HG02981 (cell line): ENCODE data around the gene PRSS57.
"Not testable (repeated sequence)": the region's sequence is repeated elsewhere in the genome, so short reads cannot be mapped to it uniquely, and the experiment has no call there.

Source experiments
- ATAC-seq: cut with Tn5 transposase; IDR thresholded peaks from one replicate; pipeline ENCODE4 v1.9.1; 2021; ENCODE audit warnings: mild to moderate bottlenecking, moderate library complexity; ENCODE audit not compliant: unreplicated experiment

Gene PRSS57

DNA sequence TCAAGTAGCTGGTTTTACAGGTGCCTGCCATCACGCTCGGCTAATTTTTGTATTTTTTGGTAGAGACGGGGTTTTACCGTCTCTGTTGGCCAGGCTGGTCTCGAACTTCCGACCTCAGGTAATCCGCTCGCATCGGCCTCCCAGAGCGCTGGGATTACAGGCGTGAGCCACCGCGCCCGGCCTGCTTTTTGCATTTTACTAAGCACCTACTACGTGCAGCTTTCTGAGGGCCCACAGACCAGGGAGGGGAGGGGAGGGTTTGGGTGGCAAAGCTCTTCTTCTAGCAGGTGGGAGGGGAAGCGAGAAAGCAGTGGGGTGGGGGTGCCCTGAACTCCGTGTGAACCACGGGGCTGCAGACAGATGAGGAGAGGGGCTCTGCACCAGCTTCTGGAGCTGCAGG, 28.5 kb upstream of the PRSS57 start:
- no peak for ATAC-seq

DNA sequence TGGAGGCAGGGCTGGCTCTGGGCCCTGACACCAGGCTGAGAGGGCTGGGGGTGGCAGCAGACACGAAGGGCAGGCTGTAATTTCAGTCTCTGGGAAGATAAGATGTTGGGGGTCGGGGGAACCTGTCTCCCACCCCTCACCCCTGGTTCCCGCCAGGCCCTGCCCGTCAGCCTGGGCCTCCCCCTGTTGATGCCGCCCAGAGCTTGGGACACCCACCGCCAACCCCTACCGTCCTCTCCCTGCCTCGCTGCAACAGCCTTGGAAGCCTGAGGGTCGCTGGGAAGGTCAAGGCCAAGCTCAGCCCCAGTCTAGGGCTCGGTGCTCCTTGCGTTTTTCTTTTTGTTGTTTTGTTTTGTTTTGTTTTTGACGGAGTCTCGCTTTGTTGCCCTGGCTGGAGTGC, 28.0 kb upstream of the PRSS57 start:
- no peak for ATAC-seq

DNA sequence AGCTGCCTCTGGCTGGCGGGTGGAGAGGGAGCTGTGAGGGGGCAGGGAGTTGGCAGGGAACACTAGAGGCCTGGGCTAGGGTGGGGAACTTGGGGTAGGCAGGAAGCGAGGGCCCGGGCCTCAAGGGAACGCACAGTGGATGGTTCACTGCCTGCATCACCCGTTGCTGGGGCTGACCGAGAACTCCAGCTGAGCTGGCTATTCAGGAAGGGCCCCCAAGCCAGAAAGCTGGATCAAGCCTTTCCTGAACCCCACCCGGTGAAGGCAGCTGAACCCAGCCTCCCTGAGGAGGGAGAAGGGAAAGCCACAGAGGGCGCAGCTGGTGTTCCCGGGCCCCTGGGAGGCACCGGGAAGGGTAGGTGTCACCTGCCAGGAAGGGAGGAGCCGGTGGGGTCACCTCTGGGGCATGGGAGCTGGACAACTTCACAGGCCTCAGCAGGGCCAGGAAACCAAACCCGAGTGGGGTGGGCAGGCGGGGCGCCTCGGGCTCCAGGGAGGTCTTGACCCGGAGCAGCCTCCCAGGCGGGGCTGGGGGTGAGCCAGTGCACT, 27.4 kb upstream of the PRSS57 start:
- no peak for ATAC-seq

DNA sequence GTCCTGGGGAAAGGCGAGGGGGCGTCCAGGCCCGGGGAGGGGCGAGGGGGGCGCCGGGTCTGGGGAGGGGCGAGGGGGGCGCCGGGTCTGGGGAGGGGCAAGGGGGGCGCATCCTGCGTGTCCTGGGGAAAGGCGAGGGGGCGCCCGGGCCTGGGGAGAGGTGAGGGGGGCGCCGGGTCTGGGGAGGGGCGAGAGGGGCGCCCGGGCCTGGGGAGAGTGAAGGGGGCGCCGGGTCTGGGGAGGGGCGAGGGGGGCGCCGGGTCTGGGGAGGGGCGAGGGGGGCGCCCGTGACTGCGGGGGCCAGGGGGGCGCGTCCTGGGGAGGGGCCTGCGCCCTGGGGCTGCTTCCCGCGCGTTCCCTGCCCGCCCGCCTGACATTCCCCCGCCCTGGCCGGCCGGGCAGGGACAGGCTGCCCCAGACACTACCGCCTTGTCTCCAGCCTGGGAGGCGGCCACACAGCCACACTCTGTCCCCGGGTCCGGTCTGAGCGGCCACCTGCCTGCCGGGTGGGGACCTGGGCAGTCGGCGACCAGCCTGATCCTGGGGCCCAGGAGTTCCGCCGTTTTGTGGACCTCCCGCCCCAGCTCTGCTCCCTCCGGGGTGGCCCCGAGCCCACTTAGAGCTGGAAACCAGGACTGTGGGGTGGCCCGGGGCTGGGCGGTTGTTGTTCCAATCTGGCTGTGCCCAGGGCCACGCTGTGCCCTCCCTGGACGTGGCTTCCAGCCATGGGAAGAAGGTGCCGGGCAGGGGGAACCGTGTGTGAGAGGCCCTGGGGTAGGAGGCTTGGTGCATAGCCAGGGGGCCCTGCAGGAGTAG, 25.3 kb upstream of the PRSS57 start:
- no peak for ATAC-seq

DNA sequence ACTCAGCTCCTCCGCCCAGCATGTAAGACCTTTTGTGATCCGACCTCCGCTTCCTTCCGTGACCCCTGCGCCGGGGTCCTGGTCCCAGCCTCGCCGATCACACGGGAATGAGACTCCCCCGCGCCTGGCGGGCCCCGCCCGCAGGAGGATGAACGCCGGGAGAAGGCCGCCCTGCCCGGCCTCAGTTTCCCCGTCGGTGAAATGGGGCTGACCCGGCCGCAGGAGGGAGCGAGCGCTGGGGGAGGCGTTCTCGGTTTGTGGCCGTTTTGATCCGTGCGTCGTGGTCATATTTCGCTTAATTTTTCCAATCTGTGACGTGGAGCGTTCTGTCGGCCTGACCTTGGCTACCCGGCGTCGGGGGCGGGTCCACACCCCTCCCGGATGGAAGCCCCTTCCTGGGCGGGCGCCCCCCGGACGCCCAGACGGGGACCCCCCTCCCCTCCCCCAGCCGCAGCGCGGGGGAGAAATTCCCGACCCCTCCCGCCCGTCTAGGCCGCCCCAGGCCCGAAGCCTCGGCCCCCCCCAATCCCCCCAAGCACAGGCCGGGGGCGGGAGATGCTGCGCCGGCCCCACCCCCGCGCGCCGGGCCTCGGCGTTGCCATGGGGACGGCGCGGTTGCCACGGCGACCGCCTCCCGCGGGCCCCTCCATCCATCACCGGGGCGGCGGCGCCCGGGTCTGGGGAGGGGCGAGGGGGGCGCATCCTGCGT, 24.5 kb upstream of the PRSS57 start:
- no peak for ATAC-seq

DNA sequence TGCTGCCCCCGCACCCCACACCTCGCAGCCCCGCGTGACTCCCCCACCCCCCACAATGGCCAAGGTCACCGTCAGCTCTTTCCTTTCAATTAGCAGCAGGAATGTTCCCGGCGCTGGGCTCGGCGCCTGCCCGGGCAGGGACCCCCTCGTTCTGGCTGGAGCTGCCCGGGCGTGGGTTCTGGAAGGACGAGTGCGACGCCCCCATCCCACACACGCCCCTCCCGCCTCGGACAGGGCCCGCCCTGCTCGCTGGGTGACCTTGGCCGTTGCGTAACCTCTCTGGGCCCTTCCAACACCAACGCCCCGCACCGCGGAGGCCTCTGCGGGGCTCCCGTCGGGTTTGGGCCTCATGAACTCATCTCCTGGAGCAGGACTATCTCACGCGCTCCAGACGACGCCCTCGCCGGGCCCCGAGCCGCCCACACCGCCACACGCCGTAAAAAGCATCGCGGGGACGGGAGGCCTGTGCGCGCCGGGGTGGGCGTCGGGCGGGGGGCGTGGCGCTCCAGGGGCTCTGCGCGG, 23.8 kb upstream of the PRSS57 start:
- no peak for ATAC-seq

DNA sequence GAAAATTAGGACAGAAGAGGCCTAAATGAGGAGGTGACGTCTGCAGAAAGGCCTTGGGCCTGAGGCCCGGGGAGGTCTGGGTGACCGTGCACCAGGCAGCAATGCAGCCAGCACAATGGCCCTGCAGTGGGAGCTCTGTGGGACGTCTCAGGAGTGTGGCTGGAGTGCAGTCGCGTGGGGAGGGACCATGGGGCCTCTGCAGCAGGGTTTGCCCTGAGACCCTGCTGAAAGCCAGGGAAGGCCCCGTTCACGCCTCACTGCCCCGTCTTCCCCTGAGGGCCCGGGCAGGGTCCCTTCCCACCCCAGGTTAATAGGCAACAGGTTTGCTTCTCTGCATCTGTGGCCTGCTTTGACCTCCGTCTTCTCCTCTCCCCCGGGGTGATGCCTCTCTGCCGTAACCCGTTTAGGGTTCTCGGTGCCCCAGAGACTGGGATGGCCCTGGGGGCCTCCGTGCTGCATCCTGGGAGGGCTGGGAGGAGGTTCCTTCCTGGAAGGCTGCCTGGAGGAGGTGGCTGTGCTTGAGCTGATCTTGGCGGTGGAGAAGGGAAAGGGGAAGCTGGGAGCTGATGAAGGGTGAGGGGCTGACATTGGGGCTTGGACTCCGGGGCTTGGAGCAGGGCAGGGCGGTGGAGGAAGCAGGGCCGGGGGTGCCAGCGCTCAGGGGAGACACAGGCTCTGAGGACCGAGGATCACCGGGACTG, 23.1 kb upstream of the PRSS57 start:
- no peak for ATAC-seq

DNA sequence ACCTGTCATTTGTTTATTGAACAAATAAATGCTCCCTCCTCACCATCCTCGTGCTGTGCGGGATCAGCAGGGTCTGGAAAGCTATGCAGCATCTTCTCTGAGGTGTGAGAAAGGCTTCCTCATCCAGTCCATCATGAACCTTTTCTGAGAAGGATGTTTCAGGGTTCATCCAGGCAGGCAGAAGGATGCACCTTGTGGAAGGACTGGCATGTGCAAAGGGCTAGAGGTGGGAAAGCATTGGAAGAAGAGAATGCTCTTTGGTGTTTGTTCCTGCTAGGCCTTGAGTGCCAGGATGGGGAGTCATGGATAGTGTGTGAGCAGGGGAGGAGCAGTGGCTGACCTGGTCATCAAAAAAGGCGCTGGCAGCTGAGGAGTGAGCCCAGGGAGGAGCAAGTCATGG, 20.1 kb upstream of the PRSS57 start:
- ATAC-seq, result no peak

DNA sequence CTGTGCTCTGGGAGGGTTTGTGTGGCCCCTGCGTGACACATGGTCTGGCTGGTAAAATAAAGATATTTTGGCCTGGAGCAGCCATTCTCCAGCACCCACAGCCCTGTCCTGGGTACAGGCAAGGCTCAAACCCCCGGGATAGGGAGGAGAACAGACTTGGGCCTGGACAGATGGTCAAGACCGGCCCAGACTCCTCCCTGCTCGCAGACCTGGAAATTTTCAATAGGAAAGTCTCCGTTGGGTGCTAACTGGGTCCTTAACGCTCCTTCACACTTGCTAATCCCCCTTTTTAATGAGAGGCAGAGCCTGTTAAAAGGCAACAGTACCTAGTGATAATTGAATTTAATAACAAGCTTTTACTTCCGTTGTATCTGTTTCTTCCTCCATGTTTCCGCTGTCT, 16.0 kb upstream of the PRSS57 start:
- ATAC-seq, result no peak

DNA sequence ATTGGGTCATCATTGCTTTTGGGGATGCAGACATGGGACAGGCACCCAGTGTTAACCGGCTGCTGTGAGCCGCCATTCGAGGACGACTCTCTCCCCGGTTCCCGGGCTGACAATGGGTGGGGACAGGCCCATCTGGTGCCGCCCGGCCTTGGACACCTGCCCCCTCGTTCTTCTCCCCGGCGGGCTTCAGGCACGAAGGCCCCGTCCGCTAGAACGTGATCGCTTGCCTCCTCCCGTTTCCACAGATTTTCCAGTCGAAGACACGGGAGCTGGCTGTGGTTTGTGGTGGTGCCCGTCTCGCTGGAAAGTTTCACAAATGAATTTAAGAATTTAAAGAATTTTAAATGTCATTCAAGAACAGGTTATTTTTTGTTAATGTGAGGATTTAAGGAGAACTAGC, 15.5 kb upstream of the PRSS57 start:
- ATAC-seq, result no peak

DNA sequence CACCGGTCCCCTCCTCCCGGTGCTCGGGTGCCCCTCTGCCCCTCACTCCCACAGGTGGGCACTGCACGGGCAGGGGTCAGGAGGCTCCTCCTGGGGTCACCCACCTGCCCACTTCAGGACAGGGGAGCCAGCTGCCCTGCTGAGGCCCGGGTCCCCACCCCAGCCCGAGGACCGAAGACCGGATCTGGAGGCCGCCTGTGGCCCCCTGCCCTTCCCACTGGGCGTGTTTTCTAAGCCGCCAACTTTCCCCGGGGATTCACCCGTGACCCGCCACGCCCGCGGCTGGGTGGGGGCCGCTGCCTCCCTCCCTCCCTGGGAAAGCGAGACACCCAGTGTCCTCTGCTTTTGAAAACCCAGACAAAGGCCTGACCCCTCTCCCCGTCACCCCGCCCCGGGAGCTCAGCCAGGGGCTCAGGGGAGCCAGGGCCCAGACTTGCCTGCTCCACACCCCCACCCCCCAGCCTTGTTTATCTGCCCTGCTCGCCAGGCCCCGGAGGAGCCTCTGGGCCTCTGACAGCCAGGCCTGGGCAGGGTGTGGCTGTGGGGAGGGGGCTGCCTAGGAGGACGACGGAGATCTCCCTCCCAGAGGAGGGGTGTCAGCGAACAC, 14.8 kb upstream of the PRSS57 start:
- ATAC-seq, result no peak

DNA sequence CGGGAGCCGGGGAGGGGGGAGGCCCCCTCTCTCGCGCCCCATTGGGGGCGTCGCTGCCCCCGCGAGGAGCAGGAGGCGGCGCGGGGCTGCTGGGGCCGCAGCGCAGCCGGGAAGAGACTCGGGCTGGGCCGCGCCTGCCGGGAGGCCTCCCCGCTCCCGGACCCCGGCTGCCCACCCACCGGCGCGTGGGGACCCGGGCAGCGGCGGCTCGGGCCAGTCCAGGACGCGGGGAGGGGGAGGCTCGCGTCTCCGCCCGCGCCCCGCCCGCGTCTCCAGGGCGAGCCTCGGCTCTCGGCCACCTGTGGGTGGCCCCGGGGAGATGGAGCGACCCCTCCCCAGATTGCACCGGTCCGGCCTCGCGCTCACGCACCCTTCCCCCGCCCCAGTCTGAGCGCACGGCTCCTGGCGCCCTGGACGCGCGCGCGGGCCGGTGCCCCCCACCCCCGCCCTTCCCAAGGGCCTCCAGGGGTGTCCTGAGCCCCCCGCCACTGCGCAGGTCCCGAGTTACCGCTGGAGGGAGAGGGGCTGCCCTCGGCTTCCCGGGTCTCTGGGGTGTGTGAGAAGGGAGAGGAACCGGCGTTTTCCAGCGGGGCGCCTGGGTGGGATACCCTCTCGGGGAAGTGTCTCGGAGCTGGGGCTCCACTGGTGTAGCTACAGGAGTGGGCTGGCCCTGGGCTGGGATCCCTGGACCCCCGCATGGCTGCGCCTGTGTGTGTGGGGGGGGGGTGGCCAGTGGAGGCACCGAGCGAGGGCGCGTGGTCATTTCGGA, 14.1 kb upstream of the PRSS57 start:
- no peak for ATAC-seq

DNA sequence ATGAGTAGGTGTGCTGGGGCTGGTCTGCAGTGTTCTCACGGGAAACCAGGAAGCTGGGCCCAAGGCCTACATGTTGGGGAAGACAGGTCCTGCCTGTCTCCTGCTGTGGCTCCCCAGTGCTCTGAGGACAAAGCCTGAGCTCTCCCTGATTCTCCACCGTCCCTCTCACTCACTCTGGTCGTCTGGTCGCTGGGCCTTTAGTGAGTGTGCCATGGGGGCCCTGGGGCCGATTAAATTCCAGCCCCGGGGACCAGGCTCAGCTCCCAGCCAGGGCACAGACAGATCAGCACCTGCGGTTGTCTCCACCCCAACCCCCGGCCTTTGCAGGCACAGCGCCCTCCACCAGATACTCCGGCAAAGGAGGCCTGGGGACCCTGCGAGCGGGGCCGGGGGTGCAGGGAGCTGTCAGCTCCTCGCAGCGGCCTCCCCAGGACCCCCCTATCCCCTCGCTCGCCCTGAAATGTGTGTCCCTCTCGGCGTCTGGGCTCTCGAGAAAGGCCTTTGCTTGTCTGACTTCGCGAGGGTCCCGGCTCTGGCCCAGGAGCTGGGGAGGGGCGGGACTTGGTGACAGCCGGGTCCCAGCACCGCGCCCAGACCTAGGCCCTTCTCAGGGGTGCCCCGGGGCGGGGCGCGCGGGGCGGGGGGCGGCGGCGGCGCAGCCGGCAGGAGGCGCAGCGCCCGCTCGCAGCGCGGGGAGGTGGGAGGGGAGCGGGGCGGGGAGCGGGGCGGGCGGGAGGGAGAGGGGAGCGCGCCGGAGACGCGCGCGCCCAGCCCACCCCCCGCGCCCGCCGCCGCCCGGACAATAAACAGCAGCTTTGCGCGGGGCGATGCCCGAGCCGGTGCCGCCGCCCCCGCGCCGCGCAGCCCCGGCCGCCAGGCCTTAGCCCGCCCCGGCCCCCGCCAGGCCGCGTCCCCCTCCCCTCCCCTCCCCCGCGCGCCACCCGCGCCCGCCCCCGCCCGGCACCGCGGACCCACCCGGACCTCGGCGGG, 13.2 kb upstream of the PRSS57 start, which contains the start of gene PALM:
Gene PALM (plus strand): TSS at position 782 of the 990 bp plus-strand sequence. CDS start 212 bp downstream, outside the sequence.
- ATAC-seq, result no peak

DNA sequence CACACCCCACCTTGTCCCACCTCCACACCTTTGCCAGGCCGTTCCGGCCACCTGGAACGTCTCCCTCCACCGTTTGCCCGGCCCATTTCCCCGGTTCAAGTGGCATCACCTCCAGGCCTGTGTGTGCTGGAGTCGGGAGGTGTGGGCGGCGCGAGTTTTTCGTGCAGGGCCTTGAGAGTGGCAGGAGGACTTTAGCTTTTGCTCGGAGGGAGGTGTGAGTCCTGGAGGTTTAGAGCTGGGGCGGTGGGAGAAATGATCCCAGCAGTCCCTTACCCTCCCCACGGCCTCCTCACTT, 9.1 kb upstream of the PRSS57 start:
- no peak for ATAC-seq

DNA sequence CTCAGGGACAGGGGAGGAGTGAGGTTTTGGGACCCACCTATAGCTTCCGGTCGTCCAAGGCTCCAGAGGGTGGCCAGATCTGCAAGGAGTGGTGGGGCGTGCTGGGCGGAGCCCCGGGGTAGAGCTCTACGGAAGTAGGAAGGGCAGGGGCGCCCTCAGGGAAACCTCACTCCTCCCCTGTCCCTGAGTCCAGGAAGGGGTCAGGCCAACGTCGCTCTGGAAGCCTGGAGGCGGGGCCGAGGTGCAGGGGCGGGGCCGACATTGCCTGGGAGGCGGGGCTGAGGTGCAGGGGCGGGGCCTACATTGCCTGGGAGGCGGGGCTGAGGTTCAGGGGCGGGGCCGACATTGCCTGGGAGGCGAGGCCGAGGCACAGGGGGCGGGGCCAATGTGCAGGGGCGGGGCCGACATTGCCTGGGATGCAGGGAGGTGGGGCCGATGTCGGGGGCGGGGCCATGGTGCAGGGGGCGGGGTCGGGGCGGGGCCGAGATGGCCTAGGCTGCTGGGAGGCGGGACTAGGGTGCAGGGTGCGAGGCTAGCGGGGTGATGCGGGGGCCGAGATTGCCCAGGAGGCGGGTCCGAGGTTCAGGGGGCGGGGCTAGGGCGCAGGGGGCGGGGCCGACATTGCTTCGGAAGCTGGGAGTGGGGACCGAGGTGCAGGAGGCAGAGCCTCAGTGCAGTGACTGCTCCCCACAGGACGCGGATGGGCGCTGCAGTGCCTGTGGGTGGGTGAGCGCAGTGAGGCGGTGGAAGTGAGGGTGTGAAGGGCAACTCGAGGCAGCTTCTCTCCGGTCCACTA, 8.6 kb upstream of the PRSS57 start:
- no peak for ATAC-seq

DNA sequence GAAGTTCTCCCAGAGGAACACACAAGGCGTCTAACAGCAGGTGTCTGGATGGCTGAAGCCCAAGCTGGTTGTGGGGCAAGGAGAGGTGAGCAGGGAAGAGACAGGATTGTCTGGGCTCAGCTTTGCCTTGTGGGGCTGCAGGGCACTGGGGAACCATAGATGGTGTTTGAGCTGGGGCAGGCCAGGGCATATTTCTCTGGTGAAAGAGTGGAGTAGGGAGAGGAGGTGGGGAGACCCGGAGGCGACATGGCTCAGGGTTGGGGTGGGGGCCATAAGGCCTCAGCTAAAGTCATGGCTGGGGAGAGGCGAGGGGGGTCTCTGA, 8.0 kb upstream of the PRSS57 start:
- no peak for ATAC-seq

DNA sequence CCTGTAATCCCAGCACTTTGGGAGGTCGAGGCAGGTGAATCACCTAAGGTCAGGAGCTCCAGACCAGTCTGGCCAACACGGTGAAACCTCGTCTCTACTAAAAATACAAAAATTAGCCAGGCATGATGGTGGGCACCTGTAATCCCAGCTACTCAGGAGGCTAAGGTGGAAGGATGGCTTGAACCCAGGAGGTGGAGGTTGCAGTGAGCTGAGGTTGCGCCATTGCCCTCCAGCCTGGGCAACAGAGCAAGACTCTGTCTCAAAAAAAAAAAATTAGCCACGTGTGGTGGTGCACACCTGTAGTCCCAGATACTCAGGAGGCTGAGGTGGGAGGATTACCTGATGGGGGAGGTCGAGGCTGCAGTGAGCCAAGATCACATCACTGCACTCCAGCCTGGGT, 7.6 kb upstream of the PRSS57 start:
- not testable (repeated sequence) for ATAC-seq

DNA sequence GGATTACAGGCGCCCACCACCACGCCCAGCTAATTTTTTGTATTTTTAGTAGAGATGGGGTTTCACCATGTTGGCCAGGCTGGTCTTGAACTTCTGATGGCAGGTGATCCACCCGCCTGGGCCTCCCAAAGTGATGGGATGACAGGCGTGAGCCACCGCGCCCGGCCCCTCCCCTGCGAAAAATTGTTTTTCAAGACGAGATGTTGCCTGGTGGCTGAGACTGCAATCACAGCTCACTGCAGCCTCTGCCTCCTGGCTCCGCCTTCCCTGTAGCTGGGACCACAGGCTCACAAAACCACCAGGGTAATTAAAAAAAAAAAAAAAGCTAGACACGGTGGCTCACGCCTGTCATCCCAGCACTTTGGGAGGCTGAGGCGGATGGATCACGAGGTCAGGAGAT, 4.6 kb upstream of the PRSS57 start:
- ATAC-seq, result not testable (repeated sequence)
